GM21737 (cell line): ENCODE results near the gene MESD.
"Not testable (repeated sequence)": the region's sequence is repeated elsewhere in the genome, so short reads cannot be mapped to it uniquely, and the experiment has no call there.

ENCODE experiments used
- ATAC-seq: cut with Tn5 transposase; IDR thresholded peaks from one replicate; pipeline ENCODE4 v1.9.1; 2021; ENCODE audit warnings: mild to moderate bottlenecking, moderate library complexity; ENCODE audit not compliant: unreplicated experiment

Gene MESD

GRCh38 chr15:80966431-80967197 is 23.0 kb downstream of the MESD start:
- no peak for ATAC-seq

GRCh38 chr15:80965454-80965853 is 24.2 kb downstream of the MESD start:
- ATAC-seq: not testable (repeated sequence)

GRCh38 chr15:80958818-80959495 is 30.7 kb downstream of the MESD start:
- no peak for ATAC-seq

GRCh38 chr15:80957976-80958375 is 31.6 kb downstream of the MESD start:
- no peak for ATAC-seq

DNA sequence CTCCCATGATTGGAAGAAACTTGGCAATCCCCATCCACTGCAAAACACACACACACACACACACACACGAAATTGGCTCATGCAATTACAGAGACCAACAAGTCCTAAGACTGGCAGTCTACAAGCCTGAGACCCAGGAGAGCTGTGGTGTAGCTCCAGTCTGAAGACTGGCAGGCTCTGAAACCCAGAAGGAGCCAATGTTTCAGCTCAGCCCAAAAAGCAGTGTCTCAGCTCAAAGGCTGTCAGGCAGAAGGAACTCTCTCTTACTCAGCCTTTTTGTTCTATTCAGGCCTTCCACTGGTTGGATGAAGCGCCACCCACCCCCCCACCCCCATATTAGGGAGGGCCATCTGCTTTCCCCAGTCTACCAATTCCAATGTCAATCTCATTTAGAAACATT is 32.1 kb downstream of the MESD start:
- ATAC-seq: no peak

GRCh38 chr15:80955571-80956452 is 33.8 kb downstream of the MESD start:
- not testable (repeated sequence) for ATAC-seq

DNA sequence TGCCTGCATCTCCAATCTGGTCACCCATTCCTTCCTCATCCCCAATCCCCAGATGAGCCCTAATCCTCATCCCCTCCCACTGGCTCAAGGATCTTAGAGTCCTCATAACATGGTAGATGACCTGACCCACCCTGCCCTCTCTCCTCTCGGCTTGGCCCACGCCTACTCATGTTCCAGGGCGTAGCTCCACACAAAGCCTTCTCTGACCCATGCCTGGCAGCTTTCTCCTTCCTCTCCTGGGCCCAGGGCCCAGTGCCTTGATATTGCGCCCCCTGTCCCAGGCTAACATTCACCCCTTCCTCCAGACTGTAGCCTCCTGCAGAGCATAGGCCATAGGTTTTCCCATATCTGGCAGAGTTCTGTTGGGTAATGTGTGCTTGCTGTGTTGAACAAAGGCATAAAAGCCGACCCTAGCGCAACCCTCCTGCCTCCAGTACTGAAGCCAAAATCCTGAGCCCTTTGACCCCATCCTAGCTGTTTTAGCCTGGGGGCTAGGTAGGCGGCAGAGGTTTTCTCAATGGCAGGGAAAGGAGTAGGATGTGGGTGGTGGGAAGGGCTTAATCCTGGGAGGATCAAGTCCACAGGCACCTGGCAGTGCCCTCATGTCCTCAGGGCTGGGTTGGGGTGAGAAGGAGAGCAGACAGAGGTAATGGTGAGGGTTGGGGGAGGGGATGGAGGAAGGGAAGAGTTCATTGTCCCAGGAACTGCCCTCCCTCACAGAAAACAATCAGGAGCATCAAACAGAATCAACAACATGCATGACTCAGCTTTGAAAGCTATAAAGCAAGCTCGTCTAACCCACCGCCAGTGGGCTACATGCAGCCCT is 35.5 kb downstream of the MESD start:
- ATAC-seq: no peak

DNA sequence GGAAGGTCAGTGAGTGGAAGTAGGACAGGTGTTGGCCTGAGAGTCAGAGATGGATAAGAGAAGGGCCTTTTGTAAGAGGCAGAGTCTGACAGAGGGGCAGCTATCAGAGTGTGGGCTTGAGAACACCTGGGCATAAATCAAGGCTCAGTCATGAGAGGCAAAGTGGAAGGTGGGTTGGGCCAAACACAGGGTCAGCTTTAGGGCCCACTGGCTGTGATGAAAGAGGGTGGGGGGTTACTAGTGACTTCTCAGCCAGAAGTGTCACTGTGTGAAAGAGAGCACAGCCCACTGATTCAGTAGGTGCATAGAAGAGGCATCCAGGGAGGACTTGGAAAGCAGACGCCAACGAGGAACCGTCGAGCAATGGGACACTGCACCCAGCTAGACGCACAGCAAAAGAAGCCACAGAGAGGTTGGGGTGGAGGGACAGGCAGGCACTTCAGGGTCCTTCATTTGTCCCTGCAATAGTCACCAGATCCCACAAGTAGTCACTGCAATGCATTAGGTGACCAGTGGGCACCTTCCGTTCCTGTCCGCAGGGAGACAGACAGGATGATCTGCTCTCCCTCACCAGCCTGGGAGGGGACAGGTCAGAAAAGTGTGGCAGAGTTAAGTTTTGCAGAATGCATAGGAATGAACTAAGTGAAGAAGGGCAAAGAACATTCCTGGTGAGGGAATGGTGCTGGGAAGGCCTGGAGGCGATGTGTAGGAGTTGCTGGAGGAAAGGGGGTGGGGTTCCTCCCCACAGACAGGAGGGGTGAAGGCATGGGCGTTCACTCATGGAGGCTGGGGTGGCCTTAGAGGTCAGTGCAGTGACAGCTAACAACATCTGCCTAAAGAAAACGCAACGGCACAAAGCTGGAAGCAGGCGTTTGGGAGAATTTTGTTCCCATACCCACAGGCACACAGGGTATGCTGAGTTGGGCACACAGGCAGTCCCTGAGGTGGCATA is 36.3 kb downstream of the MESD start:
- no peak for ATAC-seq

DNA sequence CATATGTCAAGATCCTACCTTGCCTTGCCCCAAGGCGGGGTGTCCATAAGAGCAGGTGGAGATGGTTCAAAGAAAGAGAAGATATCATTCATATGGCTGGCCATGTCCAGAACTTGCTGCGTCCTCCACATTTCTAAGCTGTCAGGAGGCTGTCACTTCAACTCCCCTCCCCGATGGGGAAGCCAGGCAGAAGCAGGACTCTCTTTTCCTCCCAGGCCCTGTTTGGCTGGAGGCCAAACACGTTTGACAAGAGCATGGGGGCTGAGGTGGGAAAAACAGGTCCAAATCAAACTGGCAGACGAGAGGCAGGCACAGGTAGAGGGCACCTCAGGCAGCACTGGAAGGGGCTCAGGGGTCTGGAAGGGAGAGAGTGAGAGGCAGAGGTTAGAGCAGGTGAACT is 37.7 kb downstream of the MESD start:
- no peak for ATAC-seq

DNA sequence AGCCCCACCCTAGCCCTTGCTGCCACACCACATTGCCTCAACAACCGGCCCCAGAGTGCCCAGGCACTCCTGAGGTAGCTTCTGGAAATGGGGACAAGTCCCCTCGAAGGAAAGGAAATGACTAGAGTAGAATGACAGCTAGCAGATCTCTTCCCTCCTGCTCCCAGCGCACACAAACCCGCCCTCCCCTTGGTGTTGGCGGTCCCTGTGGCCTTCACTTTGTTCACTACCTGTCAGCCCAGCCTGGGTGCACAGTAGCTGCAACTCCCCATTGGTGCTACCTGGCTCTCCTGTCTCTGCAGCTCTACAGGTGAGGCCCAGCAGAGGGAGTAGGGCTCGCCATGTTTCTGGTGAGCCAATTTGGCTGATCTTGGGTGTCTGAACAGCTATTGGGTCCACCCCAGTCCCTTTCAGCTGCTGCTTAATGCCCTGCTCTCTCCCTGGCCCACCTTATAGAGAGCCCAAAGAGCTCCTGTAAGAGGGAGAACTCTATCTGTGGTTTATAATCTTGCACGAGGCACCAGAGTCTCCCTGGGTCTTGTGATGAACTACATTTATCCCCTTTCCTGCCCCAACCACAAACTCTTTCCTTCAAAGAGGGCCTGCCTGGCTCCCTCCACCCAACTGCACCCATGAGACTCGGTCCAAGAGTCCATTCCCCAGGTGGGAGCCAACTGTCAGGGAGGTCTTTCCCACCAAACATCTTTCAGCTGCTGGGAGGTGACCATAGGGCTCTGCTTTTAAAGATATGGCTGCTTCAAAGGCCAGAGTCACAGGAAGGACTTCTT is 39.1 kb downstream of the MESD start:
- ATAC-seq: no peak

DNA sequence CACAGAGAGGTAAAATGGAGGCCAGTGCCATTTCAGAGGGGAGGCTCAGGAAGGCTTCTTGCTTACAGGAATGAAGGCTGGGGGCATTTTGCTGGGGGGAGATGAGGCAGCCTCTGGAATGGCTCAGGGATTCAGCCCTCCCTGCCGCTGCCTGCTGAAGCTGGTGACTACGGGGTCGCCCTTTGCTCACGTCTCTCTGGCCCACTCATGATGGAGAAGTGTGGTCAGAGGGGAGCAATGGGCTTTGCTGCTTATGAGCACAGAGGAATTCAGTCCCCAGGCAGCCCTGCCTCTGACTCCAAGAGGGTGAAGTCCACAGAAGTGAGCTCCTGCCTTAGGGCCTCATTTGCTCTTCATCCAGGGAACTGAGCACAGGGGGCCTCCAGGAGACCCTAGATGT is 39.9 kb downstream of the MESD start:
- ATAC-seq: no peak

GRCh38 chr15:80948651-80949292 is 40.8 kb downstream of the MESD start:
- no peak for ATAC-seq

GRCh38 chr15:80946576-80946975 is 43.0 kb downstream of the MESD start:
- ATAC-seq: no peak

GRCh38 chr15:80945605-80946004 is 44.0 kb downstream of the MESD start:
- no peak for ATAC-seq

DNA sequence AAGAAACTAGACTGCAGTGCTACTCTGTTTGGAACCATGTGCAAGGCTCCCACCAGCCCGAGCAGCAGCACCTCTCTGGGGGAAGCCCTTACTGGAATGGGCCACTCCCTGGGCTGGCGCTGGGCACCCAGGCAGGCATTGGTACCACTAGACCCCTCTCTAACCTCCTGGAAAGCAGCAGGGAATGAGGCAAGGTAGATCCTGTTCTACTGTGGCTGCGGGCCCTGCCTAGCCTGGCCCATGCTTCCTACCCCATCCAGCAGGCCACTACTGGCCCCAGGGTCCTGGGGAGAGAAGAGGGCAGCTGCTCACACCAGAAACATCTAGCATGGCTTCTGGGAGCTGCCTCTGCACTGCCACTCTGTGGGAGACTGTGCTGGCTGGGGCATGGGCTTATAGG is 44.8 kb downstream of the MESD start:
- ATAC-seq: no peak

DNA sequence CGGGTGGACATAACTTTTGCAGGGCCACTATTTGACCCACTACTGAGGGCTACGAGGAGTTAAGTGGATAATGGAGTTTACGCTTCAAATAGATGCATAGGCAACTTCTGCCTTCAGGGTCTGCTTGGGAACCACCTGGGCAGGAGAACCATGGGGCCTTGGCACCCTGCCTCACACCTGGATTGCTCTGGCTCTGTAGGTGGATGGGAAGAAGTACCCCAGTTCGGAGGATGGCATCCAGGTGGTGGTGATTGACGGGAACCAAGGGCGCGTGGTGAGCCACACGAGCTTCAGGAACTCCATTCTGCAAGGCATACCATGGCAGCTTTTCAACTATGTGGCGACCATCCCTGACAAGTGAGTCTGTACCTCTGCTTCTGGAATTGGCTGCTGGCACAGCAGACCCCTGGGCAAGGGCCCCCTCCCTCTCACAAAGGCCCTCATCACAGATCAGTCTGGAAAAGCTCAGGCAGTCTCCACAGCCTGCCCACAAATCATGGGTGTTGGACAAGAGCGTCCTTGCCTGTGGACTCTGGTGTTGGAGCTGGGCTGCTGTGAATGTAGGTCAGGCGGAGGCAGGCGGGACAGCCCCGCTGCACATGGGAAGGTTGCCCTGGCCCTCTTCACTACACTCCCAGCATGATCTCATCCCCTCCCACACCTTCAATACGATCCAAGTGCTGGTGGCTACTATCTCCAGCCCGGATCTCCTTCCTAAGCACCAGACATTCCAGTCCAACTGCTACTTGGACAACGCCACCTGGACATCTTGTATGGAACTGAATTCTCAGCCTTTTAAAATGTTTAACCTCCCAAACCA is 46.7 kb downstream of the MESD start:
- ATAC-seq: no peak

GRCh38 chr15:80942266-80942665 is 47.4 kb downstream of the MESD start:
- no peak for ATAC-seq
